SIG-M5 treated with dmso at 0.1 percent for 504 hours (cell line): ENCODE measurements around the gene COL25A1.

Source experiments
- DNase-seq: peaks from one replicate; lab custom pipeline; 2025; ENCODE audit not compliant: unreplicated experiment; lab: John Stamatoyannopoulos, UW

COL25A1 gene

DNA sequence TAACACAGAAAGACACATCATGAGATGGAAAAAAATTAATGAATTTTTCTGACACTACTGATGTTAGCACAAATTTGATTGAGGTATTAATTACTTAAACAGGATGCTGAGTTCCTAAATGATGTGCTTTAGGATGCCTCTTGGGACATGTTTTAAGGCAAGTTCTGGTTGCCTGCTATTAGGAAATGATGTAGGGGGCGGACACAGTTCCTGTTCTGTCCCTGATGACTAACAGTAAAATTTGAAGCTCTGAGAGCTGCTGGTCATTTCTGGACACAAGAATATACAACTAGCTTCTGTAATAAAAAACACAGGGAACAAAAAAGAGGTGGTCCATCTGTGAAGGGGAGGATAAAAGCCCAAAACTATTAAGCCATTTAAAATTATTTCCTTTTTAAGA lies 376.4 kb downstream of the COL25A1 start:
- no peak for DNase-seq

DNA sequence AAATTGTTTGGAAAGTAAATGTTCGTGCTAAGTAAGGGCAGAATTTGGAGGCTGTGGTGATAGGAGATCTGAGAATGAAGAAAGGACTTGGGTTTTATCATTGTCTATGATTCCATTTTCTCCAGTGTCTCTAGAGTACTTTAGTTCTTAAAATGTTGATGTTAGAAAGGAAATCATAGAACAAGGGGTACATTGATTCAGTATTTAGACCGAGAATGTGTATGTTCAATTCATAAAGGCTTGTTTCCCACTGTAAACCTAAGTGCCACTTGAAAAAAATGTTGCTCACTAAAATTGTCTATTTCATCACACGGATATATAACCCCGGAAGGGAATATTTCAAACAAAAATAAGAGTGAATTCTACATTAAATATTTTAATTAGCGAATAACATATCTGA lies 380.3 kb downstream of the COL25A1 start:
- no peak for DNase-seq

DNA sequence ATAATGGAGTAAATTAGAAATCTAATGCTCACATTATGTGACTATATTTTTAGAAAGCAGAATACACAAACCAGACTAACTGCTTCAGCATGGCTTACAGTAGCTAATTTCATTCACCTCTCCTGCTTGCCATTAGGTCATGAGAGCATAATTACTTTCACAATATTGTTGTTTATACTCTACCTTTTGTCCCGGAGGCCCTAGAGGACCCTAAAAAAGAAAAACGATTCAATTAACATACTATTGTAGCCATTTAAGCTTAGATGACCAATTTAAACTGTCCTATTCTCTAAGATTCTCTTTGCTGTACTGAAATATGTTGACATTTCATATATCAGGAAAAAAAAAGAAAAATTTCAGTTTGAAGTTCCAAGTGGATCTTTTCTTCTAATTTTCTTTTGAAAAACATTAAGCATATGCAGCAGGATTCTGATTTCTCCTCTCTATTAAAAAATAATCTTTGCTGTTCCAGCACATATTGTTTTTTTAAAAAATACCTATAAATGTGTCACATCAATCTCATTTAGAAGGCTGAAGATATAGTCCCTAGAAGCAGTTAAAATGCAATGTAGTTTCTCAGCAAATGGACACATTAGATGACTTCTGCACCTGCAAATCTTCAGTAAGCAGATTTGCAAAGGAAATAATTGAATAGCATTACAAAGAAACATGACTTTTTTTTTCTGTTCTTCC lies 381.9 kb downstream of the COL25A1 start:
- no peak for DNase-seq

DNA sequence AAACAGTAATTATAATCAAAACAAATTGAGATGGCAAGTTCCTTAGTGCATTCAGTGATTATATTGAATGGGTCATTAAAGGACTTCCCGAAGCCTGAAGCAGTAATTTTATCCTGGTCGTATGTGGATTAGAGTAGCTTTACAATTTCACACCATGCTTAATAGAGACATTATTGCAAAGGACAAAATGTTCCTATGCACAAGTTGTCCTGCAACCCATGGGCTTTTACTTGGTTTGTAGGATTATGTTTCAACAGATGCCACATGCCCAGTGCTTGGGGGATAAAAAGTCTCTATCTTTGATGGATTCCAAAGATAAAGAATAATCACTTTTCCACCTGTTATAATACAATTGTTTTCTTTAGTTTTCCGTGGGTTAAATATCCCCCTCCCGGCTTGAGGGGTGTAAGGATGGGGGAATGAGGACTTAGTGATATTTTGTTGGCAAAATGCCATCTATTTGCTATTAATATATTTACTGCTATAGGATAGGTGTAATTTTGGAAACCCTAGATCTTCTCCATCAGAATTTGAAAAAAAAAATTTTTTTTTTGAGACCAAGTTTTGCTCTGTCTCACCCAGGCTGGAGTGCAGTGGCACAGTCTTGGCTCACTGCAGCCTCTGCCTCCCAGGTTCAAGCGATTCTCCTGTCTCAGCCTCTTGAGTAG lies 383.1 kb downstream of the COL25A1 start:
- no peak for DNase-seq

DNA sequence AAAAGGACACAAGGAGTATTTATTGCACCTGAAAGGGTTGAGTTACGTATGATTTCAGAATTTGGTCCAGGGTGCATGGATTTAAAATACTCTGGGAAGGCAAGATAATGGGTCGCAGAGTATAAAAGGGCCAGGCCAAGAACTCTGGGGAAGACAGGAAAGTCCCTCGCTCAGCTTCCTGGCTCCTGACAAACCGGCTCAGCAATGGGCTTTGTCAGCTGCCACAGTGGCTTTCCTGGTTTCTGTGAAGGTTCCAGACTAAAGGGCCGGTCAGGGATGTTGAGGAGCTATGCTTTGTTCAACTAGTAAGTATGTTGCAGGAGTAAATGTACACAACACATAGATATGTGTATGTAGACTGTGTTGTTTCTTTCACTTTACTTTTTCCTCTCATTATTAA lies 385.2 kb downstream of the COL25A1 start:
- no peak for DNase-seq

DNA sequence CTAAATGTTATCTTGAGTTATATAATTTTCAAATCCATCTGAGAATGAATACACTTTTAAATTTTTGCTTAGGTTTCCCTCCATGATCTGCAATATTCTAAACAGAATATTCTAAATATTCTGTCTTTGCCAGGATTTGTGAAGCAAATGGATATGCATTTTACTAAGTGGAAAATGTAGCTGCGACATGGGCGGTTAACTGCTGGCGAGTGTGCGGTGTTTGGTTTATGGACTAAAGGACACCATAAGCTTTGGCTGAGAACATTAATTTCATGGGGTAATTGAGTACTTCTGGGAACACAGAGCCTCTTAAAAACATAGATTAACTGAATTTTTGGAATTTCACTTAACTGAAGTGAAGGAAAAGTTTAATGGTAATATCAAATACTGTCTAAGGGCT lies 385.8 kb downstream of the COL25A1 start:
- no peak for DNase-seq

DNA sequence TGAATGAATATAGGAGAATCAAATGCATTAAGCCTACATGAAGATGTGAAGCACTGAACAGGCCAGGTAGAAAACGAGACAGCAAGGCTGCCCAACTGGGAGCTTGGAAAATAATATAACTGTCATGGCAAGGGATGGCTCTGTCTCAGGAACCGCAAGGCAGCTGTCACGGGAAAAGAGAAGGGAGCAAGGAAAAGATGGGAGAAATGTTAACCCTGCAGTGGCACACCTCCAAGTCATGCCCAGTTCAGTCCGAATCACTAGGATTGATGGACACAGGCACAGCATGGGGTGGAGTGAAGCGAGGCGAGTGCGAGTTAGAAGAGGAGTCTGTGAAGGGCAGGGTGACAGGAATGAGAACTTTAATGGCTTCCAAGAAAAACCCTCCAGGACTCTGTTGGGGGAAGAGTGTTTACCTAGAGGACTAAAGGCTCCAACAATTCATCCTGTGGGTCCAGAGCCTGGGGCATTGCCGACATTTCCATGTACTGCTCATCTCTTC lies 395.5 kb downstream of the COL25A1 start:
- no peak for DNase-seq

DNA sequence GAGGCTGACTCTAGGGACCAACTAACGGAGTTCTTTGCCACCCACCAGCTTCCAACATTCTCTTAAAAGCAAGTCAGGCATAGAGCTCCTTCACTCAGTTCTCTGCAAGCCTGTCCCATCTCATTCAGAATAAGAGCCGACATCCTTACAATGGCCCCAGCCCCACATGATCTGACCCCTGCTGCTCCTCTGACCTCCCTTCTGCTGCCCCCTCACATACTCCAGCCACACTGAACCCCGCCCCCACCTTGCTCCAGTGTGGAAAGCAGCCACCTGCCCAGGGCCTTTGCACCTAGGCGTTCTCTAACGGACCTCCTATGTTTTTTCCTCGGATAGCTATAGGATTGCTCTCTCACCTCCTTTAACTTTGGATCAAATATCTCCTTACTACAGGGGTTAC lies 396.5 kb downstream of the COL25A1 start:
- no peak for DNase-seq

DNA sequence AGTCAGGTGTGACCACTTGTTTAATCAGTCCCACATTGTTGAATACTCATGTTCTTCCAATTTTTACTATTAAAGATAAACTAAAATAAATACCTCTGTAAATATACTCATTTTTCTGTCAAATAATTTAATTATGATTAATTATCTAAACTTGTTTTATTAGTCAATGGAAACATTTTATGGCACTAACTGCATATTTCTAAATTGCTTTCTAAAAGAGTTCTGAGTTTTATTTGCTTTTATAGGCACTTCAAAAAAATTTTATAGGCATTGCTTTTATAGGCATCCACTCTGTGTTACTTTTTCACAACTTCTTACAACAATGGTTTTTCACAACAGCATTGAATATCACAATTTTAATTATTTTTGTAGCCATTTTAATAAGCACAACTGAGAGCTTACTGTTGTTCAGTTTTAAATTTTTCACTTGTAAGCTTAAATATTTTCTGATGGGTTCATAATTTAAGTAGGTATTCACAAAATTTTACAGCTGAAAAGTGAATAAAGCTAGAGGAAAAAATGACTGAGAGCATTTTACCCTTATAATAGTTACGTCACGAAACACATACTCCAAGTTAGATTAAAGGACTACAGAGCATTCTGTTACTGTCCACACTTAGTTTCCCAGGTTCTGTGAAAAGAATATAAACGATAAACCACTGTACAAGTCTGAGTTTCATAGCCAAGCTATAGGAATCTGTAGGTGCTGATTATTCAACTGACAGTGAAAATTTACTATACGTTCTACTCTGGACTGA lies 398.8 kb downstream of the COL25A1 start:
- DNase-seq: no peak

DNA sequence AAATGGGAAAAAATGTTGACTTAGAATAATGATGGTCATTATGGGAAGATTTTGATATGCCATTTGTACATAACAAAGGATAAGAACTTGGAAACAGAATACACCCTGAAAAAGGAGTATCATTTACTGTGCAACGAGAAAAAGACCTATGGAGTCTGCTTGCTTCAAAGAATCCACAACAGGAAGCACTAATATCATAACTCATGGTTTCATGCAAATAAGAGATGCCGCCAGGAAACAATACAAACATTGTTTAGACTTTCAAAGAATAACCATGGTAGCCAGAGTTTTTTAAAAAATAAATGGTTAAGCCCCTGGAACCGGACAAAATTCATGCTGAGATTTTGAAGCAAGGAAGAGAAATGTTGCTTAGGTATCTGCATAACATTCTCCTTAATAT lies 399.7 kb downstream of the COL25A1 start:
- DNase-seq: no peak

DNA sequence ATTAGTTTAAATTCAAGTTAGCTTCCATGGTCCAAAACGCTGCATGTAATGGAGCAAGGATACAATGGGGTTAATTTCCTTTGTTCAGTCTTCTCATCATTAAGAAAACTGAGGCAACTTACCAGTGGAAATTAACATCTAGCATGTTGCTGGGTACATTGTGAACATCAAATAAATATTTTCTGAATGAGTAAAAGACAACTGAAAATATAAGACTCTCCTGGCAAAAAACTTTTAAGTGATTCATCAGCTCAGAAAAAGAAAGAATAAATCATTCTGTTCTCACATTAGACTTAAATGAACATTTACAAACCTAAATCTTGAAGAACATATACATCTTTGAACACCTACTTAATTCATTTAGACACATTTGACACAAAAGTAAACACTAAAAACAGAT lies 401.2 kb downstream of the COL25A1 start:
- DNase-seq: no peak

DNA sequence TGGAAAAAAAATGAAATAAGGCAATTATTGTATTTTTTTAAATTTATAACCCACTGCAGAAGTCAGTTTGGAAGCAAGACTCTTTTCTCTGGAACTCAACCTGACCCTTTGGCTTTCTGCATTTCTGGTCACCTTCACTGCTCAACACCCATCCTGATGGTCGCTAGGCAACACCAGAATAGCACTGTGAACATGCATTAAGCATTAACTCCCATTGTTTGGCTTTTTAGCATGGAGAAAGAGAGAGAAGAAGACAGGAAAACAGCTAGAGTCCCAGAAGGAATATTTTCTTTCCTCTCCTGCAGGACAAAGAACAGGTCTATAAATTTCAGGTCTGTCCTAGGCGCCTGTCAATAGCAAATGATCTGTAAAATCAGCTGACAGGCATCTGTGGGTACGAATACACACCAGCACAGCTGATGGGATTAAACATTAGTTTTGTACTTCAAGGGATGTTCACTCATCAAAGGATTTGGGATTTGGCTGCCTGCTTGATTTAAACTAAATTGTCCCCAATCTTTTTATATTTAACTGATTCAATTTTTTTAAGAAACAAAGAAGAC lies 402.4 kb downstream of the COL25A1 start:
- no peak for DNase-seq

DNA sequence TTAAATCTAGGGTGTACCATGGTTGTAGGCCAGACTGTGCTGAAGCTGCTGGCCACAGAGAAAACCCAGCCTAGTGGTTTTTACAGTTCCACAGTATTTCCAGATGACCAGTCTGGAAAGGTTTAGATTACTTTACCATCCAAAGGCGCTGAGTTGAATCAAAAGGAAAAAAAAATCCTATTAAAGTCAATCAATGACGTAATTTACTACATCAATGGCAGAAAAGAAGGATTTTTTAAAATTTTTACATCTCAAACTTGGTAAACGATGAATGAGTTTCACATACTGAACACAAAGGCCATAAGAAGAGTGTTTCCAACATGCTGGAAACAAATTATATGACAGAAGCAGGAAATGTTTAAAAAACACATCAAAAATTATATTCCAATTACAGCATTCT lies 409.0 kb downstream of the COL25A1 start:
- no peak for DNase-seq

DNA sequence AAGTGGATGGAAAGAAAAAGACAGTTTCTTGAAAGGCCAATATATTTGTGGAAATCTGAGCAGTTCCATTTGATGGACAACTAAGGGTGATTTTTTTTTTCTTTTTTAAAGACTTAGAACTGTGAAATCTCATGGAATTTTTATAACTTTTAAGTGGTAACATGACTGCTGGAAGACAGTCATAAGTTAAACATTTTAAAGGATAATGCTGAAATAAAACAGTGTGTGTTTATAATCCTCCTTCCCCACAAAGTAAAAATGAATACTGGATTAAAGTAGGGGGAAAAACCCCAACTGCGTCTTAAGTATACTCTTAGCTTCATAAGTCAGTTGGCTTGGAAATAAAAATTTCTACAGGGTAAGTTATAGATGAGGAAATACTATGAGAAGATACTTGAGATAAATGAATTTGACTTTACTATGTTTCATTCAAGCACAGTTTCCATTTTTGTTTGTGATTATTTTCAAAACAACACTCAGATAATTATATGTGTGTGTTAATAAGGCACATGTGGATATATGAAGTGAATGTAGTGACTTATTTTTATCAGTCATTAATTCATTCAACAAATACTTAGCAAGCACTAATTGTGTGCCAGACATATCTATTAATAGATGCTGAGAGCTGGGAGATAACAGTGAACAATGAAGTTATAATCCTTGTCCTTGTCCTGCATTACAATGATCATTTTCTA lies 410.4 kb downstream of the COL25A1 start:
- DNase-seq: no peak

DNA sequence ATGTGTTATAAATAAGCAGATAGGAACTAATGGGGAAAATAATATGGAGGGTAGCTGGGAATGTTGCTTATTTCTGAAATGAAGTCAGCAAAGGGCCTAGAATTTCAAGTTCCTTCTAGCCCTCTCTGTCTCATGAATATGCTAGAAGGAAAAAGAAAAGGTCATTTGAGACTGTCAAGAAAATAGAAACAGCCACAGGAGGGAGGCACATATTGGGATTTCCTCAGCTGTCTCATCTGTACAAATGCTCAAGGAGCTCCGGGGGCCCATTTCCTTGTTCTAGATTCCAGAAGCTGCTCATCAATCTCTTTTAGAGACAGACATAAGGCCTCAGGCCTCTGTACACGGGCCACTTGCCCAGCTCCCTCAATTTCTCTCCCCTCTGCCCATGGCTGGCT lies 412.0 kb downstream of the COL25A1 start:
- no peak for DNase-seq

DNA sequence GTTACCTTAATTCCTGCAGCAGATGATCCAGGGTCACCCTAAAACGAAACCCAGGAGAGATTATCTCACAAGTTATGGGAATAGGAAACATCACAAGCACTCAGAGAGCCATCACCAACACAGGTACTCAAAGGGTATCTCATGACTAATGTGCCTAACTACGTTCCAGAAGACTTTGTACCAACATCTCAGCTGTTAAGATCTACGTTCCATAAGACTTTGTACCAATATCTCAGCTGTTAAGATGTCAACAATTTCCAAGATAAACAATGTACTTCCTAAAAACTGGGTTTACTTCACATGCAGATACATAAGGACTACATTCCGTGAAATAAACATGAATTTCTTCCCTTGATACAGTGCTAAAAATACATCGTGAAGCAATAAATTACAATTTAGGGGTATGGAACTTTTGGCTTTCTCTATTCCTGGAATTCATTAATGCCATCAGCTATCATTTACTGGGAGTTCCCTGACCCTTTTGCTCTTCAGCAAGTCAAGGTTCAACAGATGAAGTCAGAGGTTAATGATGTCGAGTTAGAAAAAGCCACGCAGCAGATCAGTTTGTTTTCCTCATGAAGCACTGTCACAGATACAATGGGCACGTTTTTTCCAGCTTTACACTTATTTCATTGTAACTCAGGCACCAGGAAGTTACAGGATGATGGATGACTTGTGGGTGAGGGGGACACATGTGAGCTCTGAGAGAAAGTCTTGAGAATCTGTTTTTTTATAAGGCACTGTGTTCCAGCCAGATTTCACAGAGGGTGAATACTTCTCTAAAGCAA lies 412.6 kb downstream of the COL25A1 start:
- DNase-seq: no peak

DNA sequence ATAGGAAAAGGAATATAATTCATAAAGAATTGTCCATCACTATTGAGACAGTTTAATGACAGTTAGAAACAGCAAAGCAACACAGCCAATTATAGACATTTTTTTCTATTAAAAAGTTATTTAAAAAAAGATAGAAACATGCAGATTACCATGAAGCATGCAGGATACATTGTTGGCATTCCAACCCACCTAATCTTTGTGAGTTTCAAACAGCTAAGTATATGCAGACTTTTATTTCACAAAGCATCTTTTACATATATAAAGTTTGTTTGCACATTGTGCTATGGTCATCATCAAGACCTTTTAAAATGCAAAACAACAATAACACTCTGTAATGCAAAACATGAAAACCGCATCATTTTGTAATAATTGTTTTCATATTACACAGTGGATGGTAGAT lies 413.7 kb downstream of the COL25A1 start:
- no peak for DNase-seq

DNA sequence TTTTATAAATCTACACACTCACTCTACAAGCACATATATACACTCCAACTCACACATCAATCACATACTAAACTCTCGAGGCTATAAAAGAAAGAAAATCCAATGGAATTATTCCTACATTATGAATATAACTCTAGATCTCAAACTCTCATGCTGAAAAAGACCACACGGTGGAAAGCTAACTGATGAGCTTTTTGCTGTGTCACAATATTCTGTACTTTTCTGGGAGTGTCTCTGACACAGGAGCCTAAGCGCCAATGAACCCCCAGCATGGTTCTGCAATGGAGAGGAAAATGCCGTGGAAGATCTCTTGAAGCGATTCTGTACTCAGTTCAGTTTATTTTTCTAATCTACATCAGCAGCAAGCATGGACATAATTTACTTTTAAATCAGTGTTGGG lies 415.4 kb downstream of the COL25A1 start:
- DNase-seq: no peak

DNA sequence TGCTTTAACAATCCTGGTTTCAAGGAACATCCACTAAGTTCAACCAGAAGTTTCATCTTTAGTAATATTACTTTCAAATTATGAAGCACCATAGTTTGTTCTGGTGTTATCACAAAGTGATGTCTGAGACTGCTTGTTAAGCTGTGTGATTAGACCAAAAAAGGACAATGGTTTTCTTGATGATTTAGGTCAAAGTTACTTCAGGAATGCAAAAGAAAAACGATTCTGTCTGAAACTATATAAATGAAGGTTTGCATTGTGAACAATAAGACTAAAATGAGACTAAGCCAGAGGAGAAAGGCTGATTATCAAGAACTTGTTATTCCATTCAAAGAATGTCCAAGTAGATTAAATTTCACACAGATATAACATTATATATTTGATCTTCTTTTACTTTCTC lies 417.2 kb downstream of the COL25A1 start:
- DNase-seq: no peak

DNA sequence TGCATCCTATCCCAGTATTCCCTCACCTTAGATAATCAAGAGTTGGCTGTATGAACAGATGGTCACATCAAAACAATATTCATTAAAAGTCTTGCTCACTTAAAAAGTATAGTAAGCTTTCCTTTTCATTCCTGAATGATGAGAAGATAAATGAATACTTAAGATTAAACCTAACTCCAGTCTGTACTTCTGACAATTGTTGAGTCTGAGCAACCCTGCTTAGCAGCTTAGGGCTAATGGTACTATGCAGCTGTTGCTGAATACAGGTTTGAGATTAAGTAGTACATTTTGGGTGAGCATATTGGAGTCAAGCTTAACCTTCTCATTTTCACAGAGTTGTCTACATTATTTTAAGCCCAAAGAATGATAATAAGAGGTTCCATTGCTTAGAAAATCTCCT lies 417.9 kb downstream of the COL25A1 start:
- no peak for DNase-seq
